Activated T-cell treated with anti-CD3 and anti-CD28 coated beads, Interleukin-2, amount 50 U/mL, for 72 hours (primary cell): ENCODE measurements around the gene PHPT1. TPM values are rescaled to one million over a fixed set of nuclear protein-coding genes. Genes with fewer than 3 reads are reported as not detected.
"Not testable (repeated sequence)": the region's sequence is repeated elsewhere in the genome, so short reads cannot be mapped to it uniquely, and the experiment has no call there.

Experiments used
- ATAC-seq, 2 donors: fragments of 150-1000 bp; cut with Tn5 transposase; replicated peaks in 1 of 2; 2 replicates each; pipeline ENCODE4 v1.10.0; 2021; ENCODE audit warnings: moderate library complexity in 2 of 2, mild to moderate bottlenecking in 1 of 2
- DNase-seq, 2 donors: peaks; one replicate each; pipeline ENCODE4 v3.0.0; 2021 to 2022; ENCODE audit warnings: mixed read lengths in 1 of 2
- H3K27ac Mint-ChIP-seq: one replicate; pipeline ENCODE4 v1.8.0; 2022; ENCODE audit warnings: mild to moderate bottlenecking, moderate library complexity, mixed read lengths
- H3K27me3 Mint-ChIP-seq: one replicate; pipeline ENCODE4 v1.8.0; 2022; ENCODE audit warnings: low read depth, mixed read lengths
- H3K36me3 Mint-ChIP-seq, 2 donors: one replicate each; pipeline ENCODE4 v1.8.0; 2022; ENCODE audit warnings: mixed read lengths in 2 of 2, mild to moderate bottlenecking in 1 of 2; ENCODE audit not compliant: insufficient read depth in 2 of 2
- H3K4me1 Mint-ChIP-seq: one replicate; pipeline ENCODE4 v1.8.0; 2022; ENCODE audit warnings: low read depth, mixed read lengths
- H3K4me3 Mint-ChIP-seq, 2 donors: one replicate each; pipeline ENCODE4 v1.8.0; 2022; ENCODE audit warnings: mild to moderate bottlenecking in 2 of 2, mixed read lengths in 2 of 2, moderate library complexity in 2 of 2
- H3K9me3 Mint-ChIP-seq, 2 donors: one replicate each; pipeline ENCODE4 v1.8.0; 2022; ENCODE audit warnings: mixed read lengths in 2 of 2
- total RNA-seq, 2 donors: library from RNA; stranded (reverse); gene quantifications; one replicate each; pipeline ENCODE4 v1.2.3, GENCODE V29; 2022

PHPT1 gene
- total RNA-seq, 2 donors from 2014 or later = 95.7 to 111 TPM

DNA sequence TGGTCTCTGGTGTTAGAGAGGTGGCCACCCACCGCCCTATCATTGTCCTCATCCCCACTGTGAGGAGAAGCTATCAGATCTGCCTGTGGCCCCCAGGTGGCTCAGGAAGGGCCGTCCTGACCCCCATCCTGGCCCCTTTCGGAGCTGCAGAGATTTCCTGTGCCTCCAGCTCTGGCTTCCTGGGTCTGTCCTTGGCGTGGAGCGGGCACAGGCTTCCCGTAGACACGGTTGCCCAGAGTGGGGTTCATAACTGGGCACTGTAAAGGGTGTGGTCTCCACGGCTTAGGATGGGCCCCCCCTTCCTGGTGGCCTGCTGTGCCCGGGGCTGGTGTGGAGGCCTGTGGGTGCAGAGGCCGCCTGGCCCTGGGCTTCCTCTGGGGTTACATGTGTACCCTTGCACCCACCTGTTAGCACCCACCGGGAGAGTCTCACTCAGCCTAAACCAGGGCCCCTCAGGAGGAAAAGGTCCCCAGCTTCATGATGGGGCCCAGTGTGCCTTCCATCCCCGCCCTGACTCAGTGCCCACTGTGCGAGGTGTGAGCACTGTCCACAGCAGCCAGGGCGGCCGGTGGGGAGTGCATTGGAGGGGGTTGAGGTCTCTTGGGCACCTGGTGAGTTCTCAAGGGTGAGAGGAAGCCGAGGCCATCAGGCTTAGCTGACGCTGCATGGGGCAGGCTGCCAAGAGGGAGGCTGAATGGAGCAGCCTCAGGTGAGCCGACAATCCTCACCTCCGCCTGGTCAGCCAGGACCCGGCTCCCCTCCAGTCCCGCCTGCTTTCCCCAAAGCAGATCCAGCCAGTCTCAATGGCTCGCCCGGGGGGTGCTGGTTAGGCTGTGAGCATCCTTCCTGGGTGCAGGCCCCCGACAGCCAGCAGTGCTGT is 22.3 kb upstream of the PHPT1 start:
- Mint-ChIP-seq H3K4me3 (no peak overlapping the region), H3K4me1 (no peaks in the 10 kb centered on the region), H3K36me3 (peaks cover 0 to 5% of the 10 kb centered on the region in 2 donors), H3K27me3 (no peaks in the 10 kb centered on the region), H3K9me3 (no peaks in the 10 kb centered on the region), H3K27ac (no peak overlapping the region)
- ATAC-seq = peak in 1 of 2 donors; percentile 15
- DNase-seq = no peak

DNA sequence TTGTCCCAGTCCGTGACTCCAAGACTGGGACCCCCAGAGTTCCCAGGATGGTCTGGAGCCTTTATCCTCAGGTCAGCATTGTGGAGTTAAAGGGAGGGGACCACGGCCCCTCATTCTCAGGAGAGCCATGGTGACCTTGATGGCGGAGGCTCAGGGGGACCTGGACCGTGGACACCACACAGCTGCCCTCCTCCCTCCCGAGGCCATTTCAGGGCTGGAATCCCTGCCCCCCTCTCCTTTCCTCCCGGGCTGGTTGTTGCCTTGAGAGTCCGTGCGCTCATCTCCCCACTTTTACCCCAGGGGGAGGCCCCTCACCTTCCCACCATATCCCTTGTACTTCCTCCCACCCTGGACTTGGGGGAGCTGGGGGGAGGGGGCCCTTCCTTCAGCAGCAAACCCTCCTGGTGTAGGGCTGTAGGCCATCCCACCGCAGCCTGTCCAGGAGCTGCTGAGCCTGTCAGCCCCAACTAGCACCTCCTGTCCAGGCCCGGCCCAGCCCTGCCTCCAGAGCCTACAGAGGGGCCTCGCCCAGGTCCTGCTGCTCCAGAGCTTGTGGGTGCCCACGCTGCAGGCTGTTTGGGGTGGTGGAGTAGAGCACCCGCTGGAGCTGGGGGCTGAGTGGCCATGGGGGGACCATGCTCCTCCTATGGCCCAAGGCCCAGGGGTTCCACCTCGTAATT is 21.3 kb upstream of the PHPT1 start:
- no peak for ATAC-seq
- Mint-ChIP-seq H3K27me3 (no peaks in the 10 kb centered on the region), H3K4me1 (no peaks in the 10 kb centered on the region), H3K4me3 (no peak overlapping the region), H3K27ac (no peak overlapping the region), H3K9me3 (no peaks in the 10 kb centered on the region), H3K36me3 (peaks cover 0 to 8% of the 10 kb centered on the region in 2 donors)
- DNase-seq = no peak

DNA sequence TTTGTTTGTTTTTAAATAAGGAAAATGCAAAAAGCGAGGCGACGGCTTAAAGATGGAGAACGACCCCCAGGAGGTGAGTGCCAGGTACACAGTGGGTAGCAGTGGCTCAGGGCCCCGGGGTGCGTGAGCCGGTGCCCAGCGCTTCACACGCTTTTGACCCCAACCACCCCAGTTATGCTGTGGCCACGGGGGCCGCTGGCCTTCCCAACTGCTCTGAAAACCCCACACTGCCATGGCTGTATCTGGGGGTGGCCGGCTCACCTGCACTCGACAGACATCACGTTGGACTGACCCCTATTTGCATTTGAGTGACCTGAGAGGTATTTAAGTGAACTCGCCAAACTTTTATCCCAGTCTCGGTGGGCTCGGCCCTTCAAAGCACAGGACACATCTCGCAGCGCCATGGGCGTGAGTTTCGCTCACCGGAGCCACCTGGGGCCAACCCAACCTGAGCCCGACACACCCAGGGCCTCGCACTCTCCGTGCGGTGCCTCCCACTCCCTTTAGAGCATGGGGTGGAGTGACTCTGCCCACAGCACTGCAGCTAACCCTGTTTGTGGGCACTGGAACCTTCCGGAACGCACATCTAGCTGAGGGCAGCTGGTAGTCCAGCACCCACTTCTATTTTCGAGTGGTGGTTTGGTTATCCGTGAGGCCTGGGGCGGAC is 20.6 kb upstream of the PHPT1 start:
- Mint-ChIP-seq H3K36me3 (peaks cover 0 to 6% of the 10 kb centered on the region in 2 donors), H3K9me3 (no peaks in the 10 kb centered on the region), H3K4me3 (no peak overlapping the region), H3K4me1 (no peaks in the 10 kb centered on the region), H3K27ac (no peak overlapping the region), H3K27me3 (no peaks in the 10 kb centered on the region)
- no peak for ATAC-seq
- DNase-seq = no peak

DNA sequence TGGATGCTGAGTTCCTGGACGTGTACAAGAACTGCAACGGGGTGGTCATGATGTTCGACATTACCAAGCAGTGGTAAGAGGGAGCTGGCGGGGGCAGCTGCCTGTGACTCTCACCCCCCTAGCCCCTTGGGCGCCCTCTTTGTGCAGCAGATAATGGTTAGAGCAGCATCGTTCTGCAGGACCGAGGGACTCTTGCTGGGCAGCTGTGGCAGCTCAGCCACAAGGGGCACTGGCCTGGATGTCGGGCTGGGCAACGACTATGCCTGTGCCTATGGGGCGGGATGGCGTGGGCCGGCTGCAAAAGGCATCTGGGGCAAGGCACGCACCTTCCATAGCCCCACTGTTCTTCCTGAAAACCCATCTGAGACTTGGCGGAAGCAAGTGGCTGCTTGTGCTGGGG is 19.8 kb upstream of the PHPT1 start:
- no peaks in the 10 kb centered on the region for H3K9me3 Mint-ChIP-seq
- ATAC-seq = no peak
- H3K4me3 Mint-ChIP-seq = no peak overlapping the region
- H3K27me3 Mint-ChIP-seq = no peaks in the 10 kb centered on the region
- no peak overlapping the region for H3K27ac Mint-ChIP-seq
- no peaks in the 10 kb centered on the region for H3K4me1 Mint-ChIP-seq
- H3K36me3 Mint-ChIP-seq = peaks cover 0 to 6% of the 10 kb centered on the region in 2 donors
- DNase-seq = no peak

DNA sequence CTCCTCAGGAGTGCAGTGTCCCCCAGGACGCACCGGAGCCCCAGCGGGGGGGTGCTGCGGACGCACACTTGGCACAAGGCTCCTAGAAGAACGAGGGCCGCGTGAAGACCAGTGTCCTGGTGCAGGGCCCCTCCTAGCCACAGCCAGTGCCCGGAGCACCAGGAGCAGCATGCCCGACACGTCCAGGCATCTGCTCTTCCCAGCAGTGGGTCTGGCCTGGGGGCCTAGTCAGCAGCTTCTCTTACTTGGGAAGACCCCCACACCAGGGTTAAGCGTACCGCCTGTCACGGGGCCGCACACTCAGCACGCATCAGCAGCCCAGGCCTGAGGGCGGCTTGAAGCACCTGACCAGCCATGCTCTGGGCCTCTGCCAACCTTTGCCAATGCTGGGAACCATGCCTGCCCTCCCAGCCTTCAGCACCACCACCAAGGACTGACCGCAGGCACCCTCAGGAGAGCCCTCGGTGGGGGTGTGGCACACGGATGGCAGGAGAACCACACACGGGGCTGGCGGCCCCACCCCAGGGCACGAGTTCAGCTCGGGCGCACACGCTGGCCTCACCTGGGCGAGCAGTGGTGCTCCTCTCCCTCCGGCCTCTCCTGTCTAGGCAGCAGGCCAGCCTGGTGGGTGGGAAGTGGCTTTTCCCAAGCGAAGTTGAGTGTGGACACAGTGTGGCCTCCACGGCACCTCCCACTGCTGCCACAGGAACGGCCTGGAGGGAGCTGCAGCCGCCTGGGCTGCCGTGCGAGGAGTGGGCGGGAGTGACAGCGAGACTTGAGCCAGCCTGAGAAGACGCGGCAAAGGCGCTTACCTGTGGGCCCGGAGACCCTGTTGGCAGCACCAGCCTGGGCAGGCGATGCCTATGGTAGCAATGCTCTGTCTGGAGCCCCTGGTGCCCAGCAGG is 19.0 kb upstream of the PHPT1 start:
- no peak overlapping the region for H3K27ac Mint-ChIP-seq
- H3K4me1 Mint-ChIP-seq = no peaks in the 10 kb centered on the region
- H3K36me3 Mint-ChIP-seq = peaks cover 0 to 7% of the 10 kb centered on the region in 2 donors
- no peak for ATAC-seq
- H3K27me3 Mint-ChIP-seq = no peaks in the 10 kb centered on the region
- H3K4me3 Mint-ChIP-seq = no peak overlapping the region
- no peaks in the 10 kb centered on the region for H3K9me3 Mint-ChIP-seq
- DNase-seq = no peak

DNA sequence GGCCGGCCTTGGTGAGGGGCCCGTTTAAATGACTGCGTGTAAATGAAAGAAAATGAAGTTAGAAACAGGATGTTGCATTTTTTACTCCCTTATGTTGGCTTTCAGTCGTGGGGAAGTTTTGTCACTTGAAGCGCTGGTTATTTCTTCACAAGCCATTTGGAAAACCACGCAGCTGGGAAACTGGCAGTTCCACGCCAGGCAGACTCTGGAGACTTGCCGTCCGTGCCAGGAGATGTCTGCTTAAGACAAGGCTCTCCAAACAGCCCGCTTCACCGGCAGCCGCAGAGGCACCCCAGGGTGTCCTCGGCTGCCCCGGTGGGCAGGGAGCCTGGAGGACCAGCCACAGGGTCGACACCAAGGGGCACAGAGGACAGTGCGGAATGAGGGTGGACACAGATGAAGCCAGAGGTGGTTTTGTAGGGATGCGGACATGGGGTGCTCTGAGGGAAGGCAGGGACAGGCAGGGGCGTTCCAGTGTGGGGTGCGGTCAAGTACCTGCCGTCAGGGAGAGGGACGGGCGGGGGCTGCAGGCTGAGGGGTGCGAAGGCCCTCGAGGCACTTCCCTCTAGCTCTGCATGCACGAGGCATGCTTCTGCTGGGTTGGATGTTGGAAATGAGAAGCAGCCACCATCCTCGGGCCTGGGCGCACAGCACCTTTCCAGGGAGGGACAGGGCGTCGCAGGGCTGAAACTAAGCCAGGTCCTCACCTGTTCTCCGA is 18.0 kb upstream of the PHPT1 start:
- no peak for ATAC-seq
- Mint-ChIP-seq H3K27me3 (no peaks in the 10 kb centered on the region), H3K9me3 (no peaks in the 10 kb centered on the region), H3K27ac (no peak overlapping the region), H3K4me1 (no peaks in the 10 kb centered on the region), H3K36me3 (peaks cover 0 to 6% of the 10 kb centered on the region in 2 donors), H3K4me3 (no peak overlapping the region)
- DNase-seq = no peak

DNA sequence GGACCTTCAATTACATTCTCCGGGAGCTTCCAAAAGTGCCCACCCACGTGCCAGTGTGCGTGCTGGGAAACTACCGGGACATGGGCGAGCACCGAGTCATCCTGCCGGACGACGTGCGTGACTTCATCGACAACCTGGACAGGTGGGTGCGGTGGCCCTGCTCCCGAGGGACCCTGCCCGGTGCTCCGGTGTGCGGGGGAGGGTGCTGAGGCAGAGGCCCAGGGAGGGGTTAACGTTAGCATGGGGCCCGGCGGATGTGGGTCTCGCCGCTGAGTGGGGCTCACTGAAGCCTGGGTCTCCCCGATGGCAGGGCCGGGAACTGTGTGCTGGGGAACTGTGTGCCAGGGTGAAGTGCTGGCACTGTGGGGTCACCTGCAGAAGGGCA is 17.5 kb upstream of the PHPT1 start:
- no peak for DNase-seq
- peaks cover 0 to 4% of the 10 kb centered on the region in 2 donors for H3K36me3 Mint-ChIP-seq
- ATAC-seq = no peak
- no peak overlapping the region for H3K27ac Mint-ChIP-seq
- no peaks in the 10 kb centered on the region for H3K9me3 Mint-ChIP-seq
- no peaks in the 10 kb centered on the region for H3K27me3 Mint-ChIP-seq
- no peaks in the 10 kb centered on the region for H3K4me1 Mint-ChIP-seq
- no peak overlapping the region for H3K4me3 Mint-ChIP-seq

DNA sequence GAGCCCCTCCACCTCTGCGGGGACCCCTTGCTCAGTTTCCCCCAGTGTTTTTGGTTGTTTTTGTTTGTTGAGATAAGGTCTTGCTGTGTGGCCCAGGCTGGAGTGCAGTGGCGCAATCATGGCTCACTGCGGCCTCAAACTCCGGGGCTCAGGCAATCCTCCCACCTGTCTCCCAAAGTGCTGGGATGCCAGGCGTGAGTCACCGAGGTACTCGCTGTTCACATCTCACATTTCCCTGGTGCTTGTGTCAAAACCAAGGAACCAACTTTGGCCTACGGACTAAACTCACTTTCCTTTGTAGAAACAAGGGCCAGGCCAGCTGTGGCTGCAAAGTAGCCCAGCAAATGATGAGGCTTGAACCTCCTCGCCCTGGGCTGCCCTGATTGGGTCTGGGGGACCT is 16.6 kb upstream of the PHPT1 start:
- H3K4me3 Mint-ChIP-seq = no peak overlapping the region
- H3K4me1 Mint-ChIP-seq = no peaks in the 10 kb centered on the region
- H3K36me3 Mint-ChIP-seq = peaks cover 0 to 4% of the 10 kb centered on the region in 2 donors
- ATAC-seq (no peak), DNase-seq (no peak)
- no peaks in the 10 kb centered on the region for H3K27me3 Mint-ChIP-seq
- no peaks in the 10 kb centered on the region for H3K9me3 Mint-ChIP-seq
- H3K27ac Mint-ChIP-seq = no peak overlapping the region

DNA sequence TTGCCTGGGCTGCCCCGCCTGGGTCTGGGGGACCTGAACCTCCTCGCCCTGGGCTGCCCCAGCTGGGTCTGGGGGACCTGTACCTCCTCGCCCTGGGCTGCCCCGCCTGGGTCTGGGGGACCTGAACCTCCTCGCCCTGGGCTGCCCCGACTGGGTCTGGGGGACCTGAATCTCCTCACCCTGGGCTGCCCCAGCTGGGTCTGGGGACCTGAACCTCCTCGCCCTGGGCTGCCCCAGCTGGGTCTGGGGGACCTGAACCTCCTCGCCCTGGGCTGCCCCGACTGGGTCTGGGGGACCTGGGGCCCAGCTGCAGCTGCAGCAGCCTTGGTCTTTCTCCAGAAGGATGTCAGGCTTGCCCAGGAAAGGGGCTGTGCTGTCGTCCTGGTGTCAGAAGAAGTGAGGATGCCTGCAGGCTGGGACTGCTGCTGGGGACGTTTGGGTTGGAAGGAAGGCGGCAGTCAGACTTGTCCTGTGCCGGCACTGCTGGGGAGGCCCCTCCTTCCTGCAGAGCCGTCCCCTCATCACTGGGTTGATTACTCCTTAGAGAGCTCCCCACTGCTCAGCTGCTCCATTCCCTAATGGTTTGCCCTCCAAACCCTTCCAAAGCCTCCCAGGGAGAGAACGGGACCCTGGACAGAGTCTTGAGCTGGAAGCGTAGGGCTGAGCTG is 15.7 kb upstream of the PHPT1 start:
- not testable (repeated sequence) for ATAC-seq, DNase-seq, H3K4me1 Mint-ChIP-seq, H3K27ac Mint-ChIP-seq, H3K4me3 Mint-ChIP-seq, H3K27me3 Mint-ChIP-seq, H3K36me3 Mint-ChIP-seq, H3K9me3 Mint-ChIP-seq

DNA sequence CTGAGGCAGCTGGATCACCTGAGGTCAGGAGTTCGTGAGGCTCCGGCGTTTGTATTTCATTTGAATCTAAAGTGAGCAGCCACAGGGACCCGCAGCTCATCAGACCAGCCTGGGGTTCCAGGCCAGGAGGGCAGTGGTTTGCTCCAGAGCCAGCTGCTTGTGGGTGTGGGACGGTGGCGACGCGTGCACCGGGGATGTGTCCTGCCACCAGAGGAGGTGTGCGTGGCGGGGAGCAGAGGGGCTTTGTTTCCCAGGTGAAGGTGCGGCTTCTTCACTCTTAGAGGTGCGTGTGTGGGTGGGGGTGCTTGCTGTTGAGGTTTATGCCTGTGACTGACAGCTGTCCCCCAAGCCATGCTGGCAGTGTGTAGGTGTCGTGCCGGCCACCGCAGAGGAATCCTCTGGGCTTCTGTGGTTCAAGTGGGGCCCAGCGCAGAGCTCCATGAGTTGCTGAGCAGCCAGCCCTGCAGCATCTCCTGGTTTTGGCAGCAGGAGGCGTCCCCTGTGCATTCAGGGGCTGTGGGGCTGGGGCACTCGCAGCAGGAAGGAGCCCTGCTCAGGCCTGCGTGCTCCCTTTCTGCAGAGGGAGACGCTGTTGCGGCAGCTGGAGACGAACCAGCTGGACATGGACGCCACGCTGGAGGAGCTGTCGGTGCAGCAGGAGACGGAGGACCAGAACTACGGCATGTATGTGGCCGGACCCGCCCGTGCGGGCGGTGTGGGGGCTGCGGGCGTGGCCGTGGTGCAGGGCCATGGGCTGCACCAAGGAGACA is 13.9 kb upstream of the PHPT1 start:
- Mint-ChIP-seq H3K27ac (no peak overlapping the region), H3K4me3 (no peak overlapping the region), H3K9me3 (no peaks in the 10 kb centered on the region), H3K27me3 (no peaks in the 10 kb centered on the region), H3K4me1 (peaks cover 5% of the 10 kb centered on the region), H3K36me3 (peaks cover 0 to 4% of the 10 kb centered on the region in 2 donors)
- ATAC-seq (peak in 1 of 2 donors; percentile 4), DNase-seq (no peak)
